PC-9 (cell line): ENCODE data around the gene CLNK.

Experiments
- CTCF ChIP-seq: fragments of 200-600 bp; sonication (generic); conservative IDR thresholded peaks from 2 replicates; pipeline ENCODE4 v1.6.1; 2017; ENCODE audit warnings: mixed run types, antibody characterized with exemption, mild to moderate bottlenecking, moderate library complexity
- EZH2 ChIP-seq: fragments of 200-600 bp; sonication (generic); IDR thresholded peaks from 2 replicates; pipeline ENCODE4 v1.8.0; 2017; ENCODE audit warnings: antibody characterized with exemption, low read depth

GRCh38 chr4:10716163-10716562, 31.6 kb upstream of the CLNK start:
- TF ChIP-seq CTCF (no peak), EZH2 (no peak)
